GM21786 (cell line): Measurements from ENCODE around the gene TMEM106B.
"Not testable (repeated sequence)": the region's sequence is repeated elsewhere in the genome, so short reads cannot be mapped to it uniquely, and the experiment has no call there.

Experiments used
- ATAC-seq: cut with Tn5 transposase; IDR thresholded peaks from one replicate; pipeline ENCODE4 v1.9.1; 2021; ENCODE audit not compliant: unreplicated experiment

TMEM106B gene

GRCh38 chr7:12211054-12211710 lies at the start of gene TMEM106B:
TMEM106B (plus strand) TSS chr7:12211294; CDS start chr7:12214811, 3,517 bp downstream.
- peak; percentile 94 for ATAC-seq

- no peak for ATAC-seq
These were observed 48.5 kb upstream of the TMEM106B start for GRCh38 chr7:12162415-12163113.

GRCh38 chr7:12168065-12168464 lies 43.0 kb upstream of the TMEM106B start:
- not testable (repeated sequence) for ATAC-seq

- ATAC-seq: not testable (repeated sequence)
These were observed 40.9 kb upstream of the TMEM106B start for GRCh38 chr7:12169981-12170820.

GRCh38 chr7:12173671-12174070 lies 37.4 kb upstream of the TMEM106B start:
- no peak for ATAC-seq

GRCh38 chr7:12174931-12175330 lies 36.2 kb upstream of the TMEM106B start:
- ATAC-seq: no peak

GRCh38 chr7:12178317-12178716 lies 32.8 kb upstream of the TMEM106B start:
- ATAC-seq: no peak

- ATAC-seq: no peak
These were observed 16.7 kb upstream of the TMEM106B start for GRCh38 chr7:12194426-12194825.

- no peak for ATAC-seq
These were observed 14.7 kb upstream of the TMEM106B start for GRCh38 chr7:12196386-12196785.

GRCh38 chr7:12199363-12199762 lies 11.7 kb upstream of the TMEM106B start:
- no peak for ATAC-seq

GRCh38 chr7:12207046-12207445 lies 4.0 kb upstream of the TMEM106B start:
- ATAC-seq: no peak

- ATAC-seq: no peak
These were observed 1.9 kb upstream of the TMEM106B start for GRCh38 chr7:12209221-12209620.

- ATAC-seq: peak; percentile 28
These were observed 678 bp upstream of the TMEM106B start for GRCh38 chr7:12210179-12211053.

- no peak for ATAC-seq
These were observed 804 bp downstream of the TMEM106B start for GRCh38 chr7:12211711-12212485.

GRCh38 chr7:12217311-12217710 lies 6.2 kb downstream of the TMEM106B start:
- ATAC-seq: no peak

- no peak for ATAC-seq
These were observed 9.4 kb downstream of the TMEM106B start for GRCh38 chr7:12220389-12221046.

GRCh38 chr7:12221414-12221813 lies 10.3 kb downstream of the TMEM106B start:
- no peak for ATAC-seq

- peak; percentile 90 for ATAC-seq
These were observed 11.9 kb downstream of the TMEM106B start for GRCh38 chr7:12222889-12223579.

- ATAC-seq: not testable (repeated sequence)
These were observed 13.9 kb downstream of the TMEM106B start for GRCh38 chr7:12225017-12225416.
